ENCODE results near the gene ZC3HAV1L.

Gene ZC3HAV1L

DNA sequence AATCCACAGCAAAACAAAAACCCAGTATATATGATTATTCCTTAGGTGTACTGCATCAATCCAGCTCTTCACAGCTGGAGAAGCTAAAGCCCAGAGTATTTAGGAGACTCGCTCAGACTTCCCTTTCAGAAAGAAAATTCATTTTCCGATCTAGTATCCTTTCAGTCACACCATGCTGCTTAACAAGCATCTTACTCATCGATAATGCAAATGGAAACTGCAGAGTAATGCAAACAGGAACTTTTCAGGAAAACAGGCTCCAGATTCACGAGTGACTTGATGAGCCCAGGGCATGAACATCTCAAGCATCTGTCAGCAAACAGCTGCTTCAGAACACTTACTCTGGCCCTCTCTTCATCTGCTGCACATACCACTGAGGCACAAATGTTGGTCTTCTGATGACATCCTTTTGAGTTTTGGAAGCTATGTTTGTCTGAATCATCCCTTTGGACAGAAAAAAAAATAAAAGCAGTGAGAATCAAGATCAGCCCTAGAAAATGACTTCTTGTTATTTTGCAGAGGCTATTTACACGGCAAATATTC, 24.9 kb upstream of the ZC3HAV1L start:
- no peaks in the 10 kb centered on the region for H3K9me3 ChIP-seq (replicated peaks in 1 of 2; ENCODE audit: control insufficient read depth in 2 of 2, insufficient read depth in 1 of 2, low read depth in 1 of 2, low read length in 2 of 2)
- H4K8ac ChIP-seq (ENCODE audit: low read depth, low read length): no peak overlapping the region
- H2BK12ac ChIP-seq (ENCODE audit: low read length): no peak overlapping the region
- H4K91ac ChIP-seq (ENCODE audit: low read depth, low read length, poor library complexity): no peak overlapping the region
- H3K9ac ChIP-seq (ENCODE audit: low read depth, low read length, poor library complexity): no peak overlapping the region
- H2BK15ac ChIP-seq (ENCODE audit: low read length): no peak overlapping the region
- no peak overlapping the region for H3K14ac ChIP-seq (ENCODE audit: low read length)
- peaks cover 2 to 63% of the 10 kb centered on the region in 2 donors for H3K36me3 ChIP-seq (replicated peaks in 1 of 2; ENCODE audit: control insufficient read depth in 2 of 2, insufficient read depth in 2 of 2, low read length in 2 of 2)
- H3K79me1 ChIP-seq (ENCODE audit: low read depth, low read length): no peaks in the 10 kb centered on the region
- no peak overlapping the region for H3K4me3 ChIP-seq (ENCODE audit: low read length in 2 of 2)
- no peak overlapping the region for H3K4ac ChIP-seq (ENCODE audit: low read length)
- no CpG with 5 or more reads among the region's 5 CpGs for WGBS, 2 donors (ENCODE audit: extremely low coverage in 2 of 2, insufficient read length in 2 of 2, insufficient replicate concordance in 1 of 2)
- no peak overlapping the region for H3K23ac ChIP-seq (ENCODE audit: low read depth, low read length, poor library complexity)
- H3K4me1 ChIP-seq (ENCODE audit: control insufficient read depth in 2 of 2, insufficient read depth in 1 of 2, low read depth in 1 of 2, low read length in 2 of 2): peaks cover 0 to 2% of the 10 kb centered on the region in 2 donors
- no peak overlapping the region for H3K4me2 ChIP-seq (ENCODE audit: insufficient read depth, low read length, poor library complexity, severe bottlenecking)
- DNase-seq (ENCODE audit: low spot score): no peak
- no peak overlapping the region for H3K18ac ChIP-seq (ENCODE audit: low read length)
- no peak overlapping the region for H3K27ac ChIP-seq (replicated peaks; ENCODE audit: low read length)
- H2AFZ ChIP-seq (ENCODE audit: low read length): no peak overlapping the region
- no peaks in the 10 kb centered on the region for H3K27me3 ChIP-seq (ENCODE audit: control insufficient read depth in 3 of 3, insufficient read depth in 3 of 3, low read depth in 1 of 3, low read length in 3 of 3)
- no peak overlapping the region for H2AK5ac ChIP-seq (ENCODE audit: low read depth, low read length)
- H2BK120ac ChIP-seq (ENCODE audit: low read depth, low read length): no peak overlapping the region
- H2BK5ac ChIP-seq (ENCODE audit: low read length): no peak overlapping the region

DNA sequence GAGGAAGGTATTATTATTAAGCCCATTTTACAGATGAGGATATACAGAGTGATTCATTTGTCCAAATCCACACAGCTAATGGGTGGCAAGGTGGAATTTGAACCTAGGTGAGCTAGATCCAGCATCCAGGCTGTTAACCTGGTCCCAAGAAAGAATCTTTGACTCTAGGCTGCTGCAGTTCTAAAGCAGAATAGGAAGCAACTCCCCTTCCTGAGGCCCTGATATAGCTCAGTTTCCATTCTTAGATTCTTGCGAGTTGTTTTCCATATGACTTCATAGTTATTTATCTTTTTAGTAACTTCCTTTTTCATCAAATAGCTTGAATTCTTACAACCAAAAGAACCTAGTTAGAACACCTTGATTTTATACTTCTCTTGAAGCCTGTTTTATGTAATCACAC, 24.1 kb upstream of the ZC3HAV1L start:
- Histone ChIP-seq H3K9me3 (replicated peaks in 1 of 2; ENCODE audit: control insufficient read depth in 2 of 2, insufficient read depth in 1 of 2, low read depth in 1 of 2, low read length in 2 of 2) (no peaks in the 10 kb centered on the region), H3K23ac (ENCODE audit: low read depth, low read length, poor library complexity) (no peak overlapping the region), H2BK12ac (ENCODE audit: low read length) (no peak overlapping the region)

DNA sequence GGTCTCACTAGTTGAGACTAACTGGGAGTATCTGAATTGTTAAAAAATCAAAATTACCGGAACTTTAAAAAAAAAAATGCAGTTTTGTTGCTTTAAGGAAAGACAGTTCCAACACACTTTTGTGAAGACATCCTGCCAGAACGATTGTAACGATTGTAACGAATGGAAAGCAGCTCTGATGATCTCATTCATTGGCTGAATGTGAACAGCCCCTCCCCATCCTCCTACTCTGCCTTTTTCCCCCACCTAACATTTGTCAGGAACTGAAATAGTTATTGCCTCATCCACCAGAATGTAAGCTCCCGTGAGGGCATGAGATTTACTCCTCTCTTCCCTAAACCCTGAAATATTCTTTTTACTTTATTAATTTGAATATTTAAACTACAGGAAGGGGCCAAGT, 23.1 kb upstream of the ZC3HAV1L start:
- no peaks in the 10 kb centered on the region for H3K9me3 ChIP-seq (replicated peaks in 1 of 2; ENCODE audit: control insufficient read depth in 2 of 2, insufficient read depth in 1 of 2, low read depth in 1 of 2, low read length in 2 of 2)
- H3K27ac ChIP-seq (replicated peaks; ENCODE audit: low read length): no peak overlapping the region
- no peaks in the 10 kb centered on the region for H3K79me1 ChIP-seq (ENCODE audit: low read depth, low read length)
- H4K8ac ChIP-seq (ENCODE audit: low read depth, low read length): no peak overlapping the region
- H2AFZ ChIP-seq (ENCODE audit: low read length): no peak overlapping the region
- H3K9ac ChIP-seq (ENCODE audit: low read depth, low read length, poor library complexity): no peak overlapping the region
- H3K18ac ChIP-seq (ENCODE audit: low read length): no peak overlapping the region
- H2BK15ac ChIP-seq (ENCODE audit: low read length): no peak overlapping the region
- H3K14ac ChIP-seq (ENCODE audit: low read length): no peak overlapping the region
- H3K4me2 ChIP-seq (ENCODE audit: insufficient read depth, low read length, poor library complexity, severe bottlenecking): no peak overlapping the region
- peaks cover 0 to 2% of the 10 kb centered on the region in 2 donors for H3K4me1 ChIP-seq (ENCODE audit: control insufficient read depth in 2 of 2, insufficient read depth in 1 of 2, low read depth in 1 of 2, low read length in 2 of 2)
- no peak overlapping the region for H2BK120ac ChIP-seq (ENCODE audit: low read depth, low read length)
- H3K27me3 ChIP-seq (ENCODE audit: control insufficient read depth in 3 of 3, insufficient read depth in 3 of 3, low read depth in 1 of 3, low read length in 3 of 3): no peaks in the 10 kb centered on the region
- whole genome bisulfite sequencing, 2 donors (ENCODE audit: extremely low coverage in 2 of 2, insufficient read length in 2 of 2, insufficient replicate concordance in 1 of 2): no CpG with 5 or more reads among the region's 5 CpGs
- no peak overlapping the region for H2BK5ac ChIP-seq (ENCODE audit: low read length)
- no peak overlapping the region for H3K4me3 ChIP-seq (ENCODE audit: low read length in 2 of 2)
- no peak overlapping the region for H3K23ac ChIP-seq (ENCODE audit: low read depth, low read length, poor library complexity)
- H3K4ac ChIP-seq (ENCODE audit: low read length): no peak overlapping the region
- no peak overlapping the region for H4K91ac ChIP-seq (ENCODE audit: low read depth, low read length, poor library complexity)
- H3K36me3 ChIP-seq (replicated peaks in 1 of 2; ENCODE audit: control insufficient read depth in 2 of 2, insufficient read depth in 2 of 2, low read length in 2 of 2): peaks cover 2 to 63% of the 10 kb centered on the region in 2 donors
- no peak overlapping the region for H2BK12ac ChIP-seq (ENCODE audit: low read length)
- H2AK5ac ChIP-seq (ENCODE audit: low read depth, low read length): no peak overlapping the region
- no peak for DNase-seq (ENCODE audit: low spot score)

More for the DNA sequence above, 24.1 kb upstream of the ZC3HAV1L start:
- DNase-seq (ENCODE audit: low spot score): no peak
- Histone ChIP-seq H3K79me1 (ENCODE audit: low read depth, low read length) (no peaks in the 10 kb centered on the region), H3K27me3 (ENCODE audit: control insufficient read depth in 3 of 3, insufficient read depth in 3 of 3, low read depth in 1 of 3, low read length in 3 of 3) (no peaks in the 10 kb centered on the region), H2BK15ac (ENCODE audit: low read length) (no peak overlapping the region), H2BK5ac (ENCODE audit: low read length) (no peak overlapping the region), H3K14ac (ENCODE audit: low read length) (no peak overlapping the region), H3K9ac (ENCODE audit: low read depth, low read length, poor library complexity) (no peak overlapping the region), H2AFZ (ENCODE audit: low read length) (no peak overlapping the region), H2AK5ac (ENCODE audit: low read depth, low read length) (no peak overlapping the region), H3K4me1 (ENCODE audit: control insufficient read depth in 2 of 2, insufficient read depth in 1 of 2, low read depth in 1 of 2, low read length in 2 of 2) (peaks cover 0 to 2% of the 10 kb centered on the region in 2 donors), H3K4ac (ENCODE audit: low read length) (no peak overlapping the region), H3K4me3 (ENCODE audit: low read length in 2 of 2) (no peak overlapping the region), H2BK120ac (ENCODE audit: low read depth, low read length) (no peak overlapping the region), H3K27ac (replicated peaks; ENCODE audit: low read length) (no peak overlapping the region), H3K4me2 (ENCODE audit: insufficient read depth, low read length, poor library complexity, severe bottlenecking) (no peak overlapping the region), H3K18ac (ENCODE audit: low read length) (no peak overlapping the region), H4K91ac (ENCODE audit: low read depth, low read length, poor library complexity) (no peak overlapping the region), H3K36me3 (replicated peaks in 1 of 2; ENCODE audit: control insufficient read depth in 2 of 2, insufficient read depth in 2 of 2, low read length in 2 of 2) (peaks cover 2 to 63% of the 10 kb centered on the region in 2 donors), H4K8ac (ENCODE audit: low read depth, low read length) (no peak overlapping the region)
- WGBS, 2 donors (ENCODE audit: extremely low coverage in 2 of 2, insufficient read length in 2 of 2, insufficient replicate concordance in 1 of 2): no CpG with 5 or more reads among the region's 1 CpG

GRCh38 chr7:139055674-139056073, 19.8 kb upstream of the ZC3HAV1L start:
- Histone ChIP-seq H3K4me3 (ENCODE audit: low read length in 2 of 2) (no peak overlapping the region), H3K9ac (ENCODE audit: low read depth, low read length, poor library complexity) (no peak overlapping the region), H2BK12ac (ENCODE audit: low read length) (no peak overlapping the region), H3K36me3 (replicated peaks in 1 of 2; ENCODE audit: control insufficient read depth in 2 of 2, insufficient read depth in 2 of 2, low read length in 2 of 2) (peaks cover 2 to 70% of the 10 kb centered on the region in 2 donors), H3K9me3 (replicated peaks in 1 of 2; ENCODE audit: control insufficient read depth in 2 of 2, insufficient read depth in 1 of 2, low read depth in 1 of 2, low read length in 2 of 2) (no peaks in the 10 kb centered on the region), H3K27ac (replicated peaks; ENCODE audit: low read length) (no peak overlapping the region), H3K4ac (ENCODE audit: low read length) (no peak overlapping the region), H3K14ac (ENCODE audit: low read length) (no peak overlapping the region), H3K27me3 (ENCODE audit: control insufficient read depth in 3 of 3, insufficient read depth in 3 of 3, low read depth in 1 of 3, low read length in 3 of 3) (no peaks in the 10 kb centered on the region), H2AK5ac (ENCODE audit: low read depth, low read length) (no peak overlapping the region), H3K4me2 (ENCODE audit: insufficient read depth, low read length, poor library complexity, severe bottlenecking) (no peak overlapping the region), H3K79me1 (ENCODE audit: low read depth, low read length) (no peaks in the 10 kb centered on the region), H2BK120ac (ENCODE audit: low read depth, low read length) (no peak overlapping the region), H3K4me1 (ENCODE audit: control insufficient read depth in 2 of 2, insufficient read depth in 1 of 2, low read depth in 1 of 2, low read length in 2 of 2) (peaks cover 0 to 2% of the 10 kb centered on the region in 2 donors), H2AFZ (ENCODE audit: low read length) (no peak overlapping the region), H2BK5ac (ENCODE audit: low read length) (no peak overlapping the region), H3K18ac (ENCODE audit: low read length) (no peak overlapping the region), H2BK15ac (ENCODE audit: low read length) (no peak overlapping the region), H4K91ac (ENCODE audit: low read depth, low read length, poor library complexity) (no peak overlapping the region), H4K8ac (ENCODE audit: low read depth, low read length) (no peak overlapping the region), H3K23ac (ENCODE audit: low read depth, low read length, poor library complexity) (no peak overlapping the region)
- WGBS, 2 donors (ENCODE audit: extremely low coverage in 2 of 2, insufficient read length in 2 of 2, insufficient replicate concordance in 1 of 2): no CpG with 5 or more reads among the region's 1 CpG
- no peak for DNase-seq (ENCODE audit: low spot score)
